Loucy (cell line): Measurements from ENCODE around the gene UBE3D.

Experiments
- CTCF ChIP-seq: fragments of 200-600 bp; sonication (generic); conservative IDR thresholded peaks from 2 replicates; pipeline ENCODE4 v1.5.1; 2014; ENCODE audit warnings: mild to moderate bottlenecking, antibody characterized with exemption, low read length
- EZH2phosphoT487 ChIP-seq: fragments of 200-600 bp; IDR thresholded peaks from 2 replicates; pipeline ENCODE4 v1.6.1; 2018; ENCODE audit warnings: antibody characterized with exemption, mild to moderate bottlenecking, moderate library complexity, borderline replicate concordance

GRCh38 chr6:82882363-82883023 lies 183.1 kb downstream of the UBE3D start:
- TF ChIP-seq CTCF (no peak), EZH2phosphoT487 (no peak)
